K562 (cell line): ENCODE data around the gene SF3B1. TPM values are rescaled to one million over a fixed set of nuclear protein-coding genes. Genes with fewer than 3 reads are reported as not detected.

Experiments
- ATAC-seq: fragments of 200-7000 bp; cut with Tn5 transposase; 3 replicates; pipeline ENCODE4 v1.9.1; 2020; ENCODE audit warnings: moderate library complexity
- BruUV-seq: library from RNA; stranded (reverse); fragments of 400-500 nt; replicated peaks from 2 replicates; lab custom pipeline; 2021; lab: Mats Ljungman, UMichigan
- CTCF ChIA-PET: fragments of 300-600 bp; formaldehyde crosslinking; extraction: SDS; loops from one replicate; lab custom pipeline; 2021; ENCODE audit warnings: low intra/inter-chr PET ratio; lab: Yijun Ruan, JAX
- POLR2A ChIA-PET: fragments of 300-600, 350-650 bp; sonication (Branson Sonifier 250); formaldehyde crosslinking; extraction: SDS; loops from one replicate; lab custom pipeline; 2021; ENCODE audit warnings: antibody characterized with exemption, inconsistent platforms; lab: Yijun Ruan, JAX
- DNase-seq, 4 experiments: peaks; one replicate each; pipeline versions ENCODE4 v3.0.0 to v3.0.0-alpha.2; 2011 to 2018; ENCODE audit warnings: low spot score in 3 of 4, mixed read lengths in 3 of 4; ENCODE audit errors: extremely low read depth in 1 of 4
- FAIRE-seq: peaks from 2 replicates; lab custom pipeline; 2011; peaks lifted over from hg19 to GRCh38; lab: Jason Lieb, UNC
- H2AFZ ChIP-seq: 2 replicates; pipeline ENCODE4 v1.6.0; 2011; ENCODE audit warnings: low read depth, low read length, control low read depth, inconsistent platforms
- H3K27ac ChIP-seq: fragments of 200-600 bp; 3 replicates; pipeline ENCODE4 v1.8.0; 2011; ENCODE audit warnings: low read depth, mild to moderate bottlenecking, control low read depth, inconsistent platforms, low read length, moderate library complexity, mixed read lengths; ENCODE audit errors: extremely low read depth
- H3K27me3 ChIP-seq, 2 experiments: fragments of 300-600 bp in 1 of 2; 2 replicates in 1 of 2; 3 replicates in 1 of 2; pipeline versions ENCODE4 v1.6.0 to v1.8.0; 2011; ENCODE audit warnings: inconsistent platforms in 2 of 2, low read length in 2 of 2, mild to moderate bottlenecking in 1 of 2, mixed read lengths in 1 of 2, moderate library complexity in 1 of 2; ENCODE audit not compliant: control insufficient read depth in 2 of 2, insufficient read depth in 2 of 2
- H3K36me3 ChIP-seq: fragments of 300-600 bp; 3 replicates; pipeline ENCODE4 v1.8.0; 2011; ENCODE audit warnings: mild to moderate bottlenecking, low read length, inconsistent platforms; ENCODE audit not compliant: control insufficient read depth, insufficient read depth
- H3K4me1 ChIP-seq, 2 experiments: fragments of 200-600 bp in 1 of 2; replicated peaks in 1 of 2; 2 replicates in 1 of 2; 3 replicates in 1 of 2; pipeline versions ENCODE4 v1.5.1 to v1.8.0; 2011; ENCODE audit warnings: inconsistent platforms in 2 of 2, low read length in 2 of 2, mild to moderate bottlenecking in 1 of 2, mixed read lengths in 1 of 2, moderate library complexity in 1 of 2; ENCODE audit not compliant: control insufficient read depth in 2 of 2, insufficient read depth in 2 of 2
- H3K4me2 ChIP-seq: 2 replicates; pipeline ENCODE4 v1.6.1; 2011; ENCODE audit warnings: low read length, control low read depth, inconsistent platforms, mixed read lengths; ENCODE audit not compliant: insufficient read depth
- H3K4me3 ChIP-seq: fragments of 200-600 bp; sonication (generic), shearing (Covaris generic); 2 replicates; pipeline ENCODE4 v1.5.1; 2016; ENCODE audit warnings: control low read depth, inconsistent platforms
- H3K79me2 ChIP-seq: fragments of 200-600 bp; 3 replicates; pipeline ENCODE4 v1.8.0; 2011; ENCODE audit warnings: low read length, inconsistent platforms; ENCODE audit not compliant: control insufficient read depth, insufficient read depth
- H3K9ac ChIP-seq, 2 experiments: 2 replicates each; pipeline versions ENCODE4 v1.6.0 to v1.6.1; 2011; ENCODE audit warnings: low read depth in 2 of 2, low read length in 2 of 2, control low read depth in 1 of 2, inconsistent platforms in 1 of 2, mild to moderate bottlenecking in 1 of 2, mixed read lengths in 1 of 2; ENCODE audit not compliant: insufficient read depth in 1 of 2
- H3K9me1 ChIP-seq: one replicate; pipeline ENCODE4 v1.6.0; 2011; ENCODE audit warnings: inconsistent platforms, mild to moderate bottlenecking, low read length, moderate library complexity; ENCODE audit not compliant: control insufficient read depth, insufficient read depth
- H3K9me3 ChIP-seq: replicated peaks from 2 replicates; pipeline ENCODE4 v1.5.1; 2011; ENCODE audit warnings: low read depth, low read length, inconsistent platforms; ENCODE audit not compliant: control insufficient read depth, insufficient read depth
- H4K20me1 ChIP-seq: replicated peaks from 2 replicates; pipeline ENCODE4 v1.6.1; 2011; ENCODE audit warnings: low read length, inconsistent platforms, mixed read lengths; ENCODE audit not compliant: control insufficient read depth, insufficient read depth
- ATF6 ChIP-seq: sonication (generic); formaldehyde crosslinking; IDR thresholded peaks from 2 replicates; pipeline ENCODE4 v1.4.0; 2020; ENCODE audit warnings: mild to moderate bottlenecking, missing genetic modification reagents
- CEBPB ChIP-seq: fragments of 450-650 bp; IDR thresholded peaks from 2 replicates; pipeline ENCODE4 v1.6.1; 2016; ENCODE audit warnings: missing genetic modification characterization, missing compliant biosample characterization
- CGGBP1 ChIP-seq: fragments of 250-450 bp; sonication (Bioruptor Pico); IDR thresholded peaks from 2 replicates; pipeline ENCODE4 v1.9.0; 2021; ENCODE audit warnings: mild to moderate bottlenecking
- IRF9 ChIP-seq: fragments of 450-650 bp; IDR thresholded peaks from 2 replicates; pipeline ENCODE4 v1.6.1; 2016; ENCODE audit warnings: missing biosample characterization, missing genetic modification characterization
- OTX1 ChIP-seq: fragments of 450-650 bp; formaldehyde crosslinking; IDR thresholded peaks from 2 replicates; pipeline ENCODE4 v1.4.0; 2022; ENCODE audit warnings: mild to moderate bottlenecking
- RBM34 ChIP-seq: fragments of 200-400 bp; formaldehyde crosslinking; IDR thresholded peaks from 2 replicates; pipeline ENCODE4 v1.6.1; 2018; ENCODE audit warnings: low read length, borderline replicate concordance; ENCODE audit not compliant: insufficient read depth
- SMAD3 ChIP-seq: fragments of 450-650 bp; formaldehyde crosslinking; conservative IDR thresholded peaks from 2 replicates; pipeline ENCODE4 v1.4.0; 2020; ENCODE audit warnings: mild to moderate bottlenecking
- SUPT5H ChIP-seq: fragments of 450-650 bp; IDR thresholded peaks from 2 replicates; pipeline ENCODE4 v1.6.1; 2016
- XRCC4 ChIP-seq: IDR thresholded peaks from one replicate; pipeline ENCODE4 v1.6.1; 2011; ENCODE audit not compliant: insufficient read depth, insufficient read length; ENCODE audit errors: extremely low read depth
- ZC3H11A ChIP-seq: IDR thresholded peaks from 2 replicates; pipeline ENCODE4 v1.6.1; 2012; ENCODE audit warnings: low read depth, low read length, improper control_type of control experiment
- ZNF696 ChIP-seq: fragments of 250-450 bp; sonication (Bioruptor Pico); conservative IDR thresholded peaks from 2 replicates; pipeline ENCODE4 v1.4.0; 2020; ENCODE audit warnings: mild to moderate bottlenecking, moderate library complexity
- WGBS: fragments of 100-300 bp; shearing (Covaris generic); methylation state at CpG from one replicate; pipeline ENCODE4 v1.1.6; 2016; ENCODE audit warnings: low coverage, mixed read lengths; ENCODE audit not compliant: insufficient coverage; ENCODE audit errors: missing lambda C conversion rate; 5-methylcytosine and 5-hydroxymethylcytosine counted together
- in situ Hi-C: fragments of 300-500 bp; cut with MboI; formaldehyde crosslinking; loops from 4 replicates; pipeline ENCODE4 v1.15.0; 2018; ENCODE audit warnings: inconsistent platforms, mixed read lengths
- intact Hi-C: fragments of 100-400 bp; cut with micrococcal nuclease; formaldehyde crosslinking; loops from 2 replicates; pipeline ENCODE4 v1.14.2; 2022
- polyA plus RNA-seq, 8 experiments: library from polyadenylated mRNA; depleted of rRNA in 4 of 8; stranded (reverse) in 5 of 8; unstranded in 3 of 8; fragments of >200 nt; fragmentation: Nextera tagmentation in 2 of 8; fragmentation: Illumina TruSeq in 1 of 8; extraction: Ambion mirVana in 2 of 8; extraction: Trizol in 1 of 8; gene quantifications; 2 replicates each; pipeline versions ENCODE4 v1.2.1 to v1.2.3, GENCODE V29; 2011 to 2014; ENCODE audit warnings: inconsistent platforms in 1 of 8, missing spikeins in 1 of 8
- total RNA-seq, 7 experiments: library from RNA; depleted of rRNA in 6 of 7; stranded (reverse); fragments of >200 nt in 6 of 7; fragmentation: Illumina TruSeq in 2 of 7; extraction: Trizol in 2 of 7; gene quantifications; 2 replicates each; pipeline versions ENCODE4 v1.2.1 to v1.2.3, GENCODE V29; 2011 to 2021; ENCODE audit warnings: low replicate concordance in 1 of 7
- TF ChIP-seq, protein P1 (sequence below): fragments of 250-450 bp; sonication (Bioruptor Pico); IDR thresholded peaks from 2 replicates; pipeline ENCODE4 v1.4.0; 2020
- TF ChIP-seq, protein P2 (sequence below): IDR thresholded peaks from 3 replicates; pipeline ENCODE4 v1.6.1; 2011; ENCODE audit warnings: borderline replicate concordance, mild to moderate bottlenecking, moderate library complexity; ENCODE audit not compliant: insufficient read length; ENCODE audit errors: extremely low read depth
- TF ChIP-seq, protein P3 (sequence below): fragments of 450-650 bp; conservative IDR thresholded peaks from 2 replicates; pipeline ENCODE4 v1.6.1; 2016; ENCODE audit warnings: missing genetic modification characterization, low read depth, mild to moderate bottlenecking, missing compliant biosample characterization, moderate library complexity

SF3B1 gene
- total and polyA plus RNA-seq, 9 of the 15 experiments (the other 6 are each of a cell fraction or from before 2014, with no cell fraction given), result 96.2 to 377 (median 177) TPM

DNA sequence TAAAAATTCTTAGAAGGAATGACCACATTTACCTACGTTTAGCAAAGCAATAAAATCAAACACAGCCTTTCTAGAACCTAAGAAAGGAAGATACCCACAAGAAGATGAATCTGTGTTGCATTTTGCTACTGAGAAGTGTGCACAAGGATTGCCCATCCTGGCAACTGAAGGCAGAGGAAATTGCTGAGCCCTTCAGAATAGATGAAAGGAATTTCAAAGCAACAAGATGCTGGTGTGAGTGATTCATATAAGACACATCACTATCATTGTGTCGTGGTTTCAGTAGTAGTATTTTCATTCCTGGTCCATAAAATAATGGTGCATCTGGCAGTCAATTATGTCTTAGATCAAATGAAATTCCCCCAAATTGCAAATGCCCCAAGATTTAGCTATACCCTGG lies 75.9 kb downstream of the SF3B1 start:
- POLR2A ChIA-PET, result no interaction called here
- Histone ChIP-seq H3K9me1 (no peaks in the 10 kb centered on the region), H3K4me2 (no peak overlapping the region), H4K20me1 (no peaks in the 10 kb centered on the region), H3K4me1 (no peaks in the 10 kb centered on the region), H2AFZ (no peak overlapping the region), H3K36me3 (no peaks in the 10 kb centered on the region), H3K79me2 (no peaks in the 10 kb centered on the region), H3K27ac (no peak overlapping the region), H3K27me3 (peaks cover 0 to 6% of the 10 kb centered on the region in 2 experiments; a peak in 1 of 5 replicates), H3K4me3 (no peak overlapping the region), H3K9ac (no peak overlapping the region), H3K9me3 (no peaks in the 10 kb centered on the region)
- TF ChIP-seq XRCC4, result no peak
- TF ChIP-seq IRF9, result no peak
- no peak for TF ChIP-seq RBM34
- TF ChIP-seq, protein P1, sequence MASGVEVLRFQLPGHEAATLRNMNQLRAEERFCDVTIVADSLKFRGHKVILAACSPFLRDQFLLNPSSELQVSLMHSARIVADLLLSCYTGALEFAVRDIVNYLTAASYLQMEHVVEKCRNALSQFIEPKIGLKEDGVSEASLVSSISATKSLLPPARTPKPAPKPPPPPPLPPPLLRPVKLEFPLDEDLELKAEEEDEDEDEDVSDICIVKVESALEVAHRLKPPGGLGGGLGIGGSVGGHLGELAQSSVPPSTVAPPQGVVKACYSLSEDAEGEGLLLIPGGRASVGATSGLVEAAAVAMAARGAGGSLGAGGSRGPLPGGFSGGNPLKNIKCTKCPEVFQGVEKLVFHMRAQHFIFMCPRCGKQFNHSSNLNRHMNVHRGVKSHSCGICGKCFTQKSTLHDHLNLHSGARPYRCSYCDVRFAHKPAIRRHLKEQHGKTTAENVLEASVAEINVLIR (CRISPR knock-in tag), result no peak
- TF ChIP-seq ZNF696, result no peak
- TF ChIP-seq SUPT5H, result no peak
- TF ChIP-seq ZC3H11A, result no peak
- TF ChIP-seq, protein P2, sequence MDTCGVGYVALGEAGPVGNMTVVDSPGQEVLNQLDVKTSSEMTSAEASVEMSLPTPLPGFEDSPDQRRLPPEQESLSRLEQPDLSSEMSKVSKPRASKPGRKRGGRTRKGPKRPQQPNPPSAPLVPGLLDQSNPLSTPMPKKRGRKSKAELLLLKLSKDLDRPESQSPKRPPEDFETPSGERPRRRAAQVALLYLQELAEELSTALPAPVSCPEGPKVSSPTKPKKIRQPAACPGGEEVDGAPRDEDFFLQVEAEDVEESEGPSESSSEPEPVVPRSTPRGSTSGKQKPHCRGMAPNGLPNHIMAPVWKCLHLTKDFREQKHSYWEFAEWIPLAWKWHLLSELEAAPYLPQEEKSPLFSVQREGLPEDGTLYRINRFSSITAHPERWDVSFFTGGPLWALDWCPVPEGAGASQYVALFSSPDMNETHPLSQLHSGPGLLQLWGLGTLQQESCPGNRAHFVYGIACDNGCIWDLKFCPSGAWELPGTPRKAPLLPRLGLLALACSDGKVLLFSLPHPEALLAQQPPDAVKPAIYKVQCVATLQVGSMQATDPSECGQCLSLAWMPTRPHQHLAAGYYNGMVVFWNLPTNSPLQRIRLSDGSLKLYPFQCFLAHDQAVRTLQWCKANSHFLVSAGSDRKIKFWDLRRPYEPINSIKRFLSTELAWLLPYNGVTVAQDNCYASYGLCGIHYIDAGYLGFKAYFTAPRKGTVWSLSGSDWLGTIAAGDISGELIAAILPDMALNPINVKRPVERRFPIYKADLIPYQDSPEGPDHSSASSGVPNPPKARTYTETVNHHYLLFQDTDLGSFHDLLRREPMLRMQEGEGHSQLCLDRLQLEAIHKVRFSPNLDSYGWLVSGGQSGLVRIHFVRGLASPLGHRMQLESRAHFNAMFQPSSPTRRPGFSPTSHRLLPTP, result no peak
- no peak for TF ChIP-seq CEBPB (tag)
- no peak for TF ChIP-seq CGGBP1 (CRISPR knock-in tag)
- no peak for TF ChIP-seq ATF6 (CRISPR knock-in tag)
- TF ChIP-seq, protein P3, sequence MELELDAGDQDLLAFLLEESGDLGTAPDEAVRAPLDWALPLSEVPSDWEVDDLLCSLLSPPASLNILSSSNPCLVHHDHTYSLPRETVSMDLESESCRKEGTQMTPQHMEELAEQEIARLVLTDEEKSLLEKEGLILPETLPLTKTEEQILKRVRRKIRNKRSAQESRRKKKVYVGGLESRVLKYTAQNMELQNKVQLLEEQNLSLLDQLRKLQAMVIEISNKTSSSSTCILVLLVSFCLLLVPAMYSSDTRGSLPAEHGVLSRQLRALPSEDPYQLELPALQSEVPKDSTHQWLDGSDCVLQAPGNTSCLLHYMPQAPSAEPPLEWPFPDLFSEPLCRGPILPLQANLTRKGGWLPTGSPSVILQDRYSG (tag), result no peak
- TF ChIP-seq SMAD3 (CRISPR knock-in tag), result no peak
- TF ChIP-seq OTX1 (CRISPR knock-in tag), result no peak
- intact Hi-C loops, result no loop called here
- in situ Hi-C loops, result no loop called here
- WGBS, result 0% methylated on average over 2 of the region's 2 CpGs
- no peak for DNase-seq
- FAIRE-seq, result no peak
- no TSS peak for BruUV-seq
- no peak for ATAC-seq
- CTCF ChIA-PET, result no interaction called here
